ENCODE measurements around the gene C5orf63. TPM values are rescaled to one million over a fixed set of nuclear protein-coding genes. Genes with fewer than 3 reads are reported as not detected.

The C5orf63 gene
- total RNA-seq, 1 experiment from 2014 or later = 1.2 TPM

GRCh38 chr5:127089191-127089590 lies 15.9 kb upstream of the C5orf63 start:
- no peak overlapping the region for H3K4me3 Mint-ChIP-seq
- H3K27me3 Mint-ChIP-seq (ENCODE audit: low read depth) = no peaks in the 10 kb centered on the region
- no peak overlapping the region for H3K23ac ChIP-seq (ENCODE audit: insufficient read length, low read depth, low read length)
- H3K23me2 ChIP-seq (ENCODE audit: insufficient read length, low read depth, low read length, poor library complexity, severe bottlenecking) = no peaks in the 10 kb centered on the region
- no peak overlapping the region for H3K4ac ChIP-seq (ENCODE audit: low read depth, low read length)
- no peak overlapping the region for H4K8ac ChIP-seq (replicated peaks; ENCODE audit: insufficient read length, low read depth, low read length)
- H3K27ac Mint-ChIP-seq = 0 out of 7 replicates have a peak overlapping the region, but pooled peaks of 1 of the 3 experiments have one; percentile 86
- H3K4me1 ChIP-seq (ENCODE audit: insufficient read depth, low read length) = peaks cover 6% of the 10 kb centered on the region; the same call in 1 of the 2 replicates
- TF ChIP-seq CTCF (conservative IDR thresholded peaks at IDR 0.05) = no peak
- H3K14ac ChIP-seq (ENCODE audit: insufficient read depth, low read length) = no peak overlapping the region
- no peaks in the 10 kb centered on the region for H4K20me1 ChIP-seq (ENCODE audit: control insufficient read depth, insufficient read depth, insufficient read length)
- no peak overlapping the region for H3K56ac ChIP-seq (ENCODE audit: insufficient read length, low read depth, low read length)
- H3K27me3 ChIP-seq (ENCODE audit: insufficient read depth, low read length) = no peaks in the 10 kb centered on the region; the same call in 1 of the 2 replicates
- no peak for DNase-seq
- no peaks in the 10 kb centered on the region for H3K9me3 Mint-ChIP-seq
- no peak overlapping the region for H2AFZ ChIP-seq (ENCODE audit: low read length)
- no peak overlapping the region for H3T11ph ChIP-seq (ENCODE audit: low read length)
- H3K36me3 Mint-ChIP-seq (ENCODE audit: insufficient read depth in 1 of 3, low read depth in 3 of 3) = no peaks in the 10 kb centered on the region
- no peaks in the 10 kb centered on the region for H3K79me2 ChIP-seq (ENCODE audit: insufficient read depth, low read length)
- H3K9me3 ChIP-seq (ENCODE audit: control insufficient read depth, low read depth, low read length) = no peaks in the 10 kb centered on the region
- H3K27ac ChIP-seq (ENCODE audit: insufficient read length, low read depth, low read length) = no peak overlapping the region
- H2BK15ac ChIP-seq (ENCODE audit: low read depth, low read length) = no peak overlapping the region
- no peak overlapping the region for H2BK12ac ChIP-seq (ENCODE audit: insufficient read length, low read depth, low read length)
- no peak overlapping the region for H2BK5ac ChIP-seq (ENCODE audit: insufficient read length, low read length)
- H3K79me1 ChIP-seq (ENCODE audit: insufficient read depth, low read depth, low read length, poor library complexity, severe bottlenecking) = no peaks in the 10 kb centered on the region
- no peak overlapping the region for H4K91ac ChIP-seq (ENCODE audit: insufficient read length, low read depth, low read length)
- no peak overlapping the region for H4K5ac ChIP-seq (ENCODE audit: insufficient read length, low read depth, low read length)
- H3K18ac ChIP-seq (ENCODE audit: insufficient read length, low read depth, low read length) = no peak overlapping the region
- H2BK120ac ChIP-seq (ENCODE audit: low read depth, low read length, poor library complexity, severe bottlenecking) = no peak overlapping the region
- H3K4me1 Mint-ChIP-seq = peaks cover 27 to 34% of the 10 kb centered on the region in 2 experiments
- no peak overlapping the region for H2AK5ac ChIP-seq (ENCODE audit: insufficient read length, low read length)
- no peak overlapping the region for H3K9ac ChIP-seq (ENCODE audit: extremely low read depth, insufficient read length, low read length)
- H2BK20ac ChIP-seq (ENCODE audit: low read depth, low read length, poor library complexity, severe bottlenecking) = no peak overlapping the region
- H3K4me2 ChIP-seq (ENCODE audit: insufficient read depth, insufficient read length, low read length) = no peak overlapping the region

Measured in H9 (cell line).